MCF 10A (cell line): ENCODE data around the gene SLC35A4. TPM values are rescaled to one million over a fixed set of nuclear protein-coding genes. Genes with fewer than 3 reads are reported as not detected.

ENCODE experiments used
- BruUV-seq: library from RNA; stranded (reverse); fragments of 400-500 nt; replicated peaks from 2 replicates; lab custom pipeline; 2021; lab: Mats Ljungman, UMichigan
- CTCF ChIA-PET: fragments of 300-600 bp; sonication (Branson Sonifier 250); formaldehyde crosslinking; extraction: SDS; loops from one replicate; lab custom pipeline; 2021; ENCODE audit warnings: antibody characterized with exemption, inconsistent platforms; lab: Yijun Ruan, JAX
- POLR2A ChIA-PET: fragments of 300-600, 350-650 bp; sonication (Branson Sonifier 250); formaldehyde crosslinking; extraction: SDS; loops from one replicate; lab custom pipeline; 2020; ENCODE audit warnings: antibody characterized with exemption, inconsistent platforms; lab: Yijun Ruan, JAX
- DNase-seq: peaks from one replicate; pipeline ENCODE4 v3.0.0-alpha.2; 2018; ENCODE audit not compliant: unreplicated experiment
- H3K27ac Mint-ChIP-seq: one replicate; pipeline ENCODE4 v1.8.0; 2022; ENCODE audit warnings: mild to moderate bottlenecking, low read depth, mixed read lengths; ENCODE audit not compliant: unreplicated experiment
- H3K27me3 Mint-ChIP-seq: one replicate; pipeline ENCODE4 v1.8.0; 2022; ENCODE audit warnings: mixed read lengths; ENCODE audit not compliant: insufficient read depth, unreplicated experiment
- H3K36me3 Mint-ChIP-seq: one replicate; pipeline ENCODE4 v1.8.0; 2022; ENCODE audit warnings: mild to moderate bottlenecking, moderate library complexity, mixed read lengths; ENCODE audit not compliant: insufficient read depth, unreplicated experiment
- H3K4me1 Mint-ChIP-seq: one replicate; pipeline ENCODE4 v1.8.0; 2022; ENCODE audit warnings: mixed read lengths; ENCODE audit not compliant: insufficient read depth, unreplicated experiment
- H3K4me3 Mint-ChIP-seq: one replicate; pipeline ENCODE4 v1.8.0; 2022; ENCODE audit warnings: mild to moderate bottlenecking, moderate library complexity, mixed read lengths; ENCODE audit not compliant: unreplicated experiment
- H3K9me3 Mint-ChIP-seq: one replicate; pipeline ENCODE4 v1.8.0; 2022; ENCODE audit warnings: mixed read lengths; ENCODE audit not compliant: unreplicated experiment
- CTCF ChIP-seq: fragments of 200-600 bp; IDR thresholded peaks from one replicate; pipeline ENCODE4 v1.8.0; 2022; ENCODE audit warnings: antibody characterized with exemption, mild to moderate bottlenecking; ENCODE audit not compliant: unreplicated experiment
- intact Hi-C: fragments of 100-400 bp; cut with micrococcal nuclease; formaldehyde crosslinking; loops from 2 replicates; pipeline ENCODE4 v1.14.1; 2022
- microRNA-seq: library from miRNA; unstranded; fragments of <30 nt; microRNA quantifications from one replicate; pipeline ENCODE4 v1.2.0, GENCODE V29; 2022
- total RNA-seq: library from RNA; stranded (reverse); gene quantifications from 2 replicates; pipeline ENCODE4 v1.2.3, GENCODE V29; 2022

SLC35A4 gene
- total RNA-seq, 1 experiment from 2014 or later = 84.0 TPM

GRCh38 chr5:140607031-140607430, 42.4 kb downstream of the SLC35A4 start:
- Mint-ChIP-seq H3K9me3 (no peaks in the 10 kb centered on the region), H3K4me1 (peaks cover 47% of the 10 kb centered on the region), H3K27me3 (no peaks in the 10 kb centered on the region), H3K36me3 (peaks cover 20% of the 10 kb centered on the region), H3K27ac (peak overlapping the region; percentile 67), H3K4me3 (no peak overlapping the region)
- peak; percentile 83 for DNase-seq
- no TSS peak for BruUV-seq
- no peak for TF ChIP-seq CTCF
- POLR2A ChIA-PET = interaction anchor here (0.8 to 4.3 kb wide), 12 partner anchors 14 to 84 kb away, joined by 3 to 22 read pairs (median 5); partner anchors contain the start of genes APBB3, CD14, EIF4EBP3 and HARS1
- intact Hi-C loops = loop anchor here (1.0 kb wide), 1 partner anchor 32 kb away; the partner anchor contains the start of gene TMCO6
- CTCF ChIA-PET = interaction anchor here (0.8 kb wide), 1 partner anchor 33 kb away, joined by 7 read pairs; no protein-coding TSS in a partner anchor

- intact Hi-C loops = no loop called here
- H3K4me3 Mint-ChIP-seq = no peak overlapping the region
- DNase-seq = no peak
- ChIA-PET CTCF (interaction anchor here (0.6 to 0.8 kb wide), 2 partner anchors 61 kb away, joined by 3 to 4 read pairs; partner anchors contain the start of gene EIF4EBP3), POLR2A (interaction anchor here (1.3 to 4.3 kb wide), 6 partner anchors 10 to 51 kb away, joined by 5 to 22 read pairs (median 8); partner anchors contain the start of genes APBB3, IK, NDUFA2 and SLC35A4)
- H3K27ac Mint-ChIP-seq = peak overlapping the region; percentile 32
- no TSS peak for BruUV-seq
- peaks cover 11% of the 10 kb centered on the region for H3K36me3 Mint-ChIP-seq
- H3K4me1 Mint-ChIP-seq = peaks cover 30% of the 10 kb centered on the region
- no peaks in the 10 kb centered on the region for H3K9me3 Mint-ChIP-seq
- H3K27me3 Mint-ChIP-seq = no peaks in the 10 kb centered on the region
- no peak for TF ChIP-seq CTCF
Measured at GRCh38 chr5:140608722-140609121, 44.1 kb downstream of the SLC35A4 start.

- no peaks in the 10 kb centered on the region for H3K27me3 Mint-ChIP-seq
- ChIA-PET POLR2A (interaction anchor here (0.7 to 4.3 kb wide), 7 partner anchors 10 to 52 kb away, joined by 3 to 22 read pairs (median 7); partner anchors contain the start of genes APBB3, IK, NDUFA2 and SLC35A4), CTCF (interaction anchor here (0.6 kb wide), 1 partner anchor 61 kb away, joined by 4 read pairs; the partner anchor contains the start of gene EIF4EBP3)
- no peak for TF ChIP-seq CTCF
- DNase-seq = peak; percentile 77
- no TSS peak for BruUV-seq
- peaks cover 29% of the 10 kb centered on the region for H3K4me1 Mint-ChIP-seq
- no peaks in the 10 kb centered on the region for H3K9me3 Mint-ChIP-seq
- peaks cover 11% of the 10 kb centered on the region for H3K36me3 Mint-ChIP-seq
- H3K4me3 Mint-ChIP-seq = no peak overlapping the region
- H3K27ac Mint-ChIP-seq = peak overlapping the region; percentile 32
- intact Hi-C loops = no loop called here
Measured at GRCh38 chr5:140609126-140609525, 44.5 kb downstream of the SLC35A4 start.

- no peak overlapping the region for H3K4me3 Mint-ChIP-seq
- no peak for TF ChIP-seq CTCF
- BruUV-seq = no TSS peak
- no peaks in the 10 kb centered on the region for H3K9me3 Mint-ChIP-seq
- CTCF ChIA-PET = interaction anchor here (0.7 kb wide), 1 partner anchor 40 kb away, joined by 4 read pairs; no protein-coding TSS in a partner anchor
- POLR2A ChIA-PET = interaction anchor here (0.7 to 0.9 kb wide), 3 partner anchors 13 to 46 kb away, joined by 3 to 4 read pairs (median 3); no protein-coding TSS in a partner anchor
- H3K36me3 Mint-ChIP-seq = peaks cover 5% of the 10 kb centered on the region
- peaks cover 22% of the 10 kb centered on the region for H3K4me1 Mint-ChIP-seq
- H3K27me3 Mint-ChIP-seq = no peaks in the 10 kb centered on the region
- no peak overlapping the region for H3K27ac Mint-ChIP-seq
- intact Hi-C loops = no loop called here
- DNase-seq = no peak
Measured at GRCh38 chr5:140611020-140611521, 46.4 kb downstream of the SLC35A4 start.

Small RNA genes lying within 50 kb of the gene (microRNA-seq; reads per million reads assigned to microRNA genes)
- not detected for gene MIR6831

Other genes starting within 250 kb of the SLC35A4 start
- gene HBEGF, start 218.2 kb upstream of the SLC35A4 start, total RNA-seq = 20.6 and 55.7 TPM in 2 replicates
- gene SLC4A9, start 204.6 kb upstream of the SLC35A4 start, total RNA-seq = 0.37 TPM in 1 of 2 replicates, not detected in the other
- gene ANKHD1, start 163.0 kb upstream of the SLC35A4 start, total RNA-seq = 142 and 146 TPM in 2 replicates
- gene EIF4EBP3, start 17.2 kb upstream of the SLC35A4 start, total RNA-seq = 25.3 and 35.3 TPM in 2 replicates
- gene SRA1, start 7.4 kb upstream of the SLC35A4 start, total RNA-seq = 105 and 107 TPM in 2 replicates
- 22.7 and 28.1 TPM in 2 replicates for gene APBB3, start 230 bp upstream of the SLC35A4 start, total RNA-seq
- 0.79 and 2.2 TPM in 2 replicates for gene CD14, start 68.3 kb downstream of the SLC35A4 start, total RNA-seq
- gene TMCO6, start 74.6 kb downstream of the SLC35A4 start, total RNA-seq = 15.7 and 17.2 TPM in 2 replicates
- 63.2 and 82.2 TPM in 2 replicates for gene NDUFA2, start 82.8 kb downstream of the SLC35A4 start, total RNA-seq
- 128 and 160 TPM in 2 replicates for gene IK, start 83.0 kb downstream of the SLC35A4 start, total RNA-seq
- gene WDR55, start 100.1 kb downstream of the SLC35A4 start, total RNA-seq = 35.0 and 36.4 TPM in 2 replicates
- 4.3 and 5.1 TPM in 2 replicates for gene DND1, start 108.7 kb downstream of the SLC35A4 start, total RNA-seq
- 126 and 131 TPM in 2 replicates for gene HARS1, start 126.5 kb downstream of the SLC35A4 start, total RNA-seq
- 48.5 and 54.3 TPM in 2 replicates for gene HARS2, start 126.6 kb downstream of the SLC35A4 start, total RNA-seq
- 54.9 and 70.4 TPM in 2 replicates for gene ZMAT2, start 135.6 kb downstream of the SLC35A4 start, total RNA-seq
- gene PCDHA1, start 221.3 kb downstream of the SLC35A4 start, total RNA-seq = 0.07 TPM in 1 of 2 replicates, not detected in the other
- not detected in 2 replicates for gene PCDHA2, start 230.0 kb downstream of the SLC35A4 start, total RNA-seq
- not detected in 2 replicates for gene PCDHA3, start 236.2 kb downstream of the SLC35A4 start, total RNA-seq
- 0.16 and 0.49 TPM in 2 replicates for gene PCDHA4, start 242.2 kb downstream of the SLC35A4 start, total RNA-seq